ENCODE measurements around the gene NFATC3. TPM values are rescaled to one million over a fixed set of nuclear protein-coding genes. Genes with fewer than 3 reads are reported as not detected.
"Not testable (repeated sequence)": the region's sequence is repeated elsewhere in the genome, so short reads cannot be mapped to it uniquely, and the experiment has no call there.

NFATC3 gene
- total RNA-seq, 1 experiment from 2014 or later: 43.9 TPM

DNA sequence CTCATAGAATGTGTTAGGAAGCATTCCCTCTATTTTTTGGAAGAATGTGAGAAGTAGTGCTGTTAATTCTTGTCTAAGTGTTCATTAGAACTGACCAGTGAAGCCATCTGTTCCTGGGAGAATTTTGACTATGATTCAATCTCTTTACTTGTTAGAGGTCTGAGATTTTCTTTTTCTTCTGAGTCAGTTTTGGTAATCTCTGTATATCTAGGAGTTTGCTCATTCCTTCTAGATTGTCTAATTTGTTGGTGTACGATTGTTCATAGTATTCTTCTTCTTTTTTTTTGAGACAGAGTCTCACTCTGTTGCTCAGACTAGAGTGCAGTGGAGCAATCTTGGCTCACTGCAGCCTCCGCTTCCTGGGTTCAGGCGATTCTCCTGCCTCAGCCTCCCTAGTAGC, 20.4 kb downstream of the NFATC3 start:
- Histone ChIP-seq H3K36me3 (ENCODE audit: control insufficient read depth, insufficient read depth, low read length) (no peaks in the 10 kb centered on the region), H3K9me3 (peaks cover 28% of the 10 kb centered on the region), H3K27me3 (replicated peaks; ENCODE audit: control insufficient read depth, insufficient read depth, low read length) (no peaks in the 10 kb centered on the region), H3K4me3 (ENCODE audit: low read depth, low read length) (no peak overlapping the region), H3K4me1 (peaks cover 7% of the 10 kb centered on the region; the same call in 1 of the 2 replicates)
- CTCF ChIA-PET: no interaction called here
- Mint-ChIP-seq H3K36me3 (ENCODE audit: insufficient read depth, unreplicated experiment) (peaks cover 13% of the 10 kb centered on the region), H3K4me3 (ENCODE audit: unreplicated experiment) (no peak overlapping the region), H3K27me3 (ENCODE audit: insufficient read depth, unreplicated experiment) (no peaks in the 10 kb centered on the region), H3K4me1 (ENCODE audit: low read depth, unreplicated experiment) (peaks cover 6% of the 10 kb centered on the region), H3K27ac (ENCODE audit: unreplicated experiment) (no peak overlapping the region), H3K9me3 (ENCODE audit: unreplicated experiment) (peaks cover 52% of the 10 kb centered on the region)
- intact Hi-C loops (cut with micrococcal nuclease; ENCODE audit: unreplicated experiment): no loop called here
- POLR2A ChIA-PET: no interaction called here
- no peak for TF ChIP-seq CTCF (IDR thresholded peaks at IDR 0.05; ENCODE audit: insufficient read depth in 1 of 2, low read depth in 1 of 2, low read length in 1 of 2, severe bottlenecking in 1 of 2, unreplicated experiment in 1 of 2)
- BruUV-seq (replicated peaks): no TSS peak
- no peak for DNase-seq

DNA sequence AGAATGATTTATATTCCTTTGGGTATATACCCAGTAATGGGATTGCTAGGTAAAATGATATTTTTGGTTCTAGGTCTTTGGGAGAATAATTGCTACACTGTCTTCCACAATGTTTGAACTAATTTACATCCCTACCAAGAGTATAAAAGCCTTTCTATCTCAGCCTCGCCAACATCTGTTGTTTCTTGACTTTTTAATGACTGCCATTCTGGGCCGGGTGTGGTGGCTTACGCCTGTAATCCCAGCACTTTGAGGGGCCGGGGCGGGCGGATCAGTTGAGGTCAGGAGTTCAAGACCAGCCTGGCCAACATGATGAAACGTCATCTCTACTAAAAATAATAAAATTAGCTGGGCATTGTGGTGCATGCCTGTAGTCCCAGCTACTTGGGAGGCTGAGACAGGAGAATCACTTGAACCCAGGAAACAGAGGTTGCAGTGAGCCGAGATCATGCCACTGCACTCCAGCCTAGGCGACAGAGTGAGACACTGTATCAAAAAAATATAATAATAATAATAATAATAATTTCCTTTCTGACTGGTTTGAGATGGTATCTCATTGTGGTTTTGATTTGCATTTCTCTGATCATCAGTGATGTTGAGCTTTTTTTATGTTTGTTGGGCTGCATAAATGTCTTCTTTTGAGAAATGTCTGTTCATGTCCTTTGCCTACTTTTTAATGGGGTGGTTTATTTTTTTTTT, 22.2 kb downstream of the NFATC3 start:
- H3K27me3 ChIP-seq (replicated peaks; ENCODE audit: control insufficient read depth, insufficient read depth, low read length); H3K36me3 ChIP-seq (ENCODE audit: control insufficient read depth, insufficient read depth, low read length); H3K4me1 Mint-ChIP-seq (ENCODE audit: low read depth, unreplicated experiment); H3K27me3 Mint-ChIP-seq (ENCODE audit: insufficient read depth, unreplicated experiment); H3K4me3 Mint-ChIP-seq (ENCODE audit: unreplicated experiment); H3K4me1 ChIP-seq; DNase-seq; H3K27ac Mint-ChIP-seq (ENCODE audit: unreplicated experiment); H3K4me3 ChIP-seq (ENCODE audit: low read depth, low read length); CTCF ChIA-PET; intact Hi-C loops (cut with micrococcal nuclease; ENCODE audit: unreplicated experiment); BruUV-seq (replicated peaks): not testable (repeated sequence)
- POLR2A ChIA-PET: interaction anchor here (0.6 kb wide), 1 partner anchor 22 kb away, joined by 19 read pairs; no protein-coding TSS in a partner anchor
- H3K36me3 Mint-ChIP-seq (ENCODE audit: insufficient read depth, unreplicated experiment): peaks cover 15% of the 10 kb centered on the region
- H3K9me3 Mint-ChIP-seq (ENCODE audit: unreplicated experiment): peaks cover 60% of the 10 kb centered on the region
- H3K9me3 ChIP-seq: peaks cover 28% of the 10 kb centered on the region

DNA sequence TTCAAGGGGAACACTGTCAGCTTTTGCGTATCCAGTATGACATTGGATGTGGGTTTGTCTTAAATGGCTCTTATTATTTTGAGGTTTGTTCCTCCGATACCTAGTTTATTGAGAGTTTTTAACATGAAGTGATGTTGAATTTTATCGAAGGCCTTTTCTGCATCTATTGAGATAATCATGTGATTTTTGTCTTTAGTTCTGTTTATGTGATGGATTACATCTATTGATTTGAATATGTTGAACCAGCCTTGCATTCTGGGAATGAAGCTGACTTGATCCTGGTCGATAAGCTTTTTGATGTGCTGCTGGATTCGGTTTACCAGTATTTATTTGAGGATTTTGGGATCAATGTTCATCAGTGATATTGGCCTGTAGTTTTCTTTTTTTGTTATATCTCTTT, 24.0 kb downstream of the NFATC3 start:
- intact Hi-C loops (cut with micrococcal nuclease; ENCODE audit: unreplicated experiment); H3K4me3 Mint-ChIP-seq (ENCODE audit: unreplicated experiment); H3K36me3 ChIP-seq (ENCODE audit: control insufficient read depth, insufficient read depth, low read length); H3K27me3 ChIP-seq (replicated peaks; ENCODE audit: control insufficient read depth, insufficient read depth, low read length); DNase-seq; CTCF ChIA-PET; H3K27ac Mint-ChIP-seq (ENCODE audit: unreplicated experiment); H3K4me1 ChIP-seq; H3K4me3 ChIP-seq (ENCODE audit: low read depth, low read length); H3K27me3 Mint-ChIP-seq (ENCODE audit: insufficient read depth, unreplicated experiment); BruUV-seq (replicated peaks): not testable (repeated sequence)
- Mint-ChIP-seq H3K9me3 (ENCODE audit: unreplicated experiment) (peaks cover 60% of the 10 kb centered on the region), H3K36me3 (ENCODE audit: insufficient read depth, unreplicated experiment) (peaks cover 15% of the 10 kb centered on the region), H3K4me1 (ENCODE audit: low read depth, unreplicated experiment) (peaks cover 11% of the 10 kb centered on the region)
- POLR2A ChIA-PET: interaction anchor here (0.9 kb wide), 1 partner anchor 24 kb away, joined by 5 read pairs; the partner anchor contains the start of gene NFATC3
- peaks cover 28% of the 10 kb centered on the region for H3K9me3 ChIP-seq

DNA sequence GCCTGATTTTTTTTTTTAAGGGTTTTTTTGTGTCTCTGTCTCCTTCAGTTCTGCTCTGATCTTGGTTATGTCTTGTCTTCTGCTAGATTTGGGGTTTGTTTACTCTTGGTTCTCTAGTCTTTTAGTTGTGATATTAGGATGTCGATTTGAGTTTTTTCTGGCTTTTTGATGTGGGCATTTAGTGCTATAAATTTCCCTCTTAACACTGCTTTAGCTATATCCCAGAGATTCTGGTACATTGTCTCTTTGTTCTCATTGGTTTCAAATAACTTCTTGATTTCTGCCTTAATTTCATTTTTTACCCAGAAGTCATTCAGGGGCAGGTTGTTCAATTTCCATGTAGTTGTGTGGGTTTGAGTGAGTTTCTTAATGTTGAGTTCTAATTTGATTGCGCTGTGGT, 25.4 kb downstream of the NFATC3 start:
- BruUV-seq (replicated peaks); H3K27ac Mint-ChIP-seq (ENCODE audit: unreplicated experiment); H3K4me3 ChIP-seq (ENCODE audit: low read depth, low read length); CTCF ChIA-PET; H3K36me3 ChIP-seq (ENCODE audit: control insufficient read depth, insufficient read depth, low read length); H3K4me1 ChIP-seq; H3K4me3 Mint-ChIP-seq (ENCODE audit: unreplicated experiment); DNase-seq; intact Hi-C loops (cut with micrococcal nuclease; ENCODE audit: unreplicated experiment); POLR2A ChIA-PET; H3K27me3 ChIP-seq (replicated peaks; ENCODE audit: control insufficient read depth, insufficient read depth, low read length); H3K27me3 Mint-ChIP-seq (ENCODE audit: insufficient read depth, unreplicated experiment): not testable (repeated sequence)
- peaks cover 11% of the 10 kb centered on the region for H3K4me1 Mint-ChIP-seq (ENCODE audit: low read depth, unreplicated experiment)
- H3K9me3 ChIP-seq: peaks cover 21% of the 10 kb centered on the region
- peaks cover 15% of the 10 kb centered on the region for H3K36me3 Mint-ChIP-seq (ENCODE audit: insufficient read depth, unreplicated experiment)
- peaks cover 50% of the 10 kb centered on the region for H3K9me3 Mint-ChIP-seq (ENCODE audit: unreplicated experiment)
